ENCODE data around the gene LRRN3.

DNA sequence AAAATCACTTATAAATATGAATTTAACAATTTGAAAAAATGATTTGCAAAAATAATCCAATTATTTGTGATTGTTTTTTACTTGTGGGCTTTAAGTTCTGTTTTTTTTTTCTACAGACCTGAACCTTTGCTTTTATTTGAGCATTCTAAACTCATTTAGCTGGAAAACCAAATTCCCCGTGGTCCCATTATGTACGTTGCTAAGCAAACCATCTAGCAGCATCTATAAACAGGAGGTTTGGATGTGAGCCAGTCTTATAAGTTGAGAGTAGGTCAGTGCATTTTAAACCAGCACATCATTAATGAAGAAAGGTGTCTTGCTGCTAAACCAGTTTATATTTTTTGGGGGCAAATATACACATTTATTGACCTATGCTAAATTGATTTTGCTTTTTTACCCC, 77.3 kb downstream of the LRRN3 start:
- no peak for TF ChIP-seq EZH2phosphoT487 (IDR thresholded peaks at IDR 0.05; ENCODE audit: low read length)
- TF ChIP-seq, protein P1, sequence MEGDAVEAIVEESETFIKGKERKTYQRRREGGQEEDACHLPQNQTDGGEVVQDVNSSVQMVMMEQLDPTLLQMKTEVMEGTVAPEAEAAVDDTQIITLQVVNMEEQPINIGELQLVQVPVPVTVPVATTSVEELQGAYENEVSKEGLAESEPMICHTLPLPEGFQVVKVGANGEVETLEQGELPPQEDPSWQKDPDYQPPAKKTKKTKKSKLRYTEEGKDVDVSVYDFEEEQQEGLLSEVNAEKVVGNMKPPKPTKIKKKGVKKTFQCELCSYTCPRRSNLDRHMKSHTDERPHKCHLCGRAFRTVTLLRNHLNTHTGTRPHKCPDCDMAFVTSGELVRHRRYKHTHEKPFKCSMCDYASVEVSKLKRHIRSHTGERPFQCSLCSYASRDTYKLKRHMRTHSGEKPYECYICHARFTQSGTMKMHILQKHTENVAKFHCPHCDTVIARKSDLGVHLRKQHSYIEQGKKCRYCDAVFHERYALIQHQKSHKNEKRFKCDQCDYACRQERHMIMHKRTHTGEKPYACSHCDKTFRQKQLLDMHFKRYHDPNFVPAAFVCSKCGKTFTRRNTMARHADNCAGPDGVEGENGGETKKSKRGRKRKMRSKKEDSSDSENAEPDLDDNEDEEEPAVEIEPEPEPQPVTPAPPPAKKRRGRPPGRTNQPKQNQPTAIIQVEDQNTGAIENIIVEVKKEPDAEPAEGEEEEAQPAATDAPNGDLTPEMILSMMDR (IDR thresholded peaks at IDR 0.05; ENCODE audit: low read length), result no peak
- no peak for TF ChIP-seq EZH2 (optimal IDR thresholded peaks at IDR 0.05; ENCODE audit: low read depth, low read length)
